MM.1S (cell line): ENCODE data around the gene ADAMTS6.

ENCODE experiments used
- EZH2 ChIP-seq: fragments of 300-600 bp; sonication (generic); optimal IDR thresholded peaks from 2 replicates; pipeline ENCODE3; 2017; ENCODE audit warnings: low read depth, mild to moderate bottlenecking, antibody characterized with exemption, low read length, mixed read lengths
- TF ChIP-seq, protein P1 (sequence below): fragments of 300-600 bp; sonication (generic); IDR thresholded peaks from 2 replicates; pipeline ENCODE4 v1.5.1; 2016; ENCODE audit warnings: antibody characterized with exemption, low read length, mixed read lengths

DNA sequence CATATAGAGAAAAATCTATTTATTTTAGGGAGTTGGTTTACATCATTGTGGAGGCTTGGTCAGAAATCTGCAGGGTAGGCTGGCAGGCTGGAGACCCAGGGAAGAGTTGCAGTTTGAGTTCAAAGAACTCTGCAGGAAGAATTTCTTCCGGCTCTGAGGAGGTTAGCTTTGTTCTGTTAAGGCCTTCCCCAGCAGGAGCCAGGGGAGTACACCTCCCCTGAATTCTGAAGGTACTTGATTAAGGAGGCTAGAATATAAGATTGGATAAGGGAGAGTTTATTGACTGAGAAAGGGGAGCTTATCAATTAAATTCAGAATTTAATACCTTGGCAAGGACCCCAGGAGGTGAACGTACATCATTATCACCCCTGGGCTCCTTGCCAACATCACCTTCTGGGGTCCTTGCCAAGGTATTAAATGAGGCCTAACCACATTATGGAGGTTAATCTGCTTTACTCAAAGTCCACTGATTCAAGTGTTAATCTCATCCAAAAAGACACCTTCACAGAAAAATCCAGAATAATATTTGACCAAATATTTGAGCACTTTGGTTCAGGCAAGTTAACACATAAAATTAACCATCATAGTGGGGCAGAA lies 361.3 kb downstream of the ADAMTS6 start:
- TF ChIP-seq, protein P1, sequence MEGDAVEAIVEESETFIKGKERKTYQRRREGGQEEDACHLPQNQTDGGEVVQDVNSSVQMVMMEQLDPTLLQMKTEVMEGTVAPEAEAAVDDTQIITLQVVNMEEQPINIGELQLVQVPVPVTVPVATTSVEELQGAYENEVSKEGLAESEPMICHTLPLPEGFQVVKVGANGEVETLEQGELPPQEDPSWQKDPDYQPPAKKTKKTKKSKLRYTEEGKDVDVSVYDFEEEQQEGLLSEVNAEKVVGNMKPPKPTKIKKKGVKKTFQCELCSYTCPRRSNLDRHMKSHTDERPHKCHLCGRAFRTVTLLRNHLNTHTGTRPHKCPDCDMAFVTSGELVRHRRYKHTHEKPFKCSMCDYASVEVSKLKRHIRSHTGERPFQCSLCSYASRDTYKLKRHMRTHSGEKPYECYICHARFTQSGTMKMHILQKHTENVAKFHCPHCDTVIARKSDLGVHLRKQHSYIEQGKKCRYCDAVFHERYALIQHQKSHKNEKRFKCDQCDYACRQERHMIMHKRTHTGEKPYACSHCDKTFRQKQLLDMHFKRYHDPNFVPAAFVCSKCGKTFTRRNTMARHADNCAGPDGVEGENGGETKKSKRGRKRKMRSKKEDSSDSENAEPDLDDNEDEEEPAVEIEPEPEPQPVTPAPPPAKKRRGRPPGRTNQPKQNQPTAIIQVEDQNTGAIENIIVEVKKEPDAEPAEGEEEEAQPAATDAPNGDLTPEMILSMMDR = no peak
- TF ChIP-seq EZH2 = no peak
